GM21619 (cell line): ENCODE measurements around the gene E4F1.
"Not testable (repeated sequence)": the region's sequence is repeated elsewhere in the genome, so short reads cannot be mapped to it uniquely, and the experiment has no call there.

Experiments
- ATAC-seq: cut with Tn5 transposase; IDR thresholded peaks from one replicate; pipeline ENCODE4 v1.9.1; 2021; ENCODE audit not compliant: unreplicated experiment

E4F1 gene

GRCh38 chr16:2189252-2189893, 34.0 kb upstream of the E4F1 start:
- ATAC-seq = no peak

DNA sequence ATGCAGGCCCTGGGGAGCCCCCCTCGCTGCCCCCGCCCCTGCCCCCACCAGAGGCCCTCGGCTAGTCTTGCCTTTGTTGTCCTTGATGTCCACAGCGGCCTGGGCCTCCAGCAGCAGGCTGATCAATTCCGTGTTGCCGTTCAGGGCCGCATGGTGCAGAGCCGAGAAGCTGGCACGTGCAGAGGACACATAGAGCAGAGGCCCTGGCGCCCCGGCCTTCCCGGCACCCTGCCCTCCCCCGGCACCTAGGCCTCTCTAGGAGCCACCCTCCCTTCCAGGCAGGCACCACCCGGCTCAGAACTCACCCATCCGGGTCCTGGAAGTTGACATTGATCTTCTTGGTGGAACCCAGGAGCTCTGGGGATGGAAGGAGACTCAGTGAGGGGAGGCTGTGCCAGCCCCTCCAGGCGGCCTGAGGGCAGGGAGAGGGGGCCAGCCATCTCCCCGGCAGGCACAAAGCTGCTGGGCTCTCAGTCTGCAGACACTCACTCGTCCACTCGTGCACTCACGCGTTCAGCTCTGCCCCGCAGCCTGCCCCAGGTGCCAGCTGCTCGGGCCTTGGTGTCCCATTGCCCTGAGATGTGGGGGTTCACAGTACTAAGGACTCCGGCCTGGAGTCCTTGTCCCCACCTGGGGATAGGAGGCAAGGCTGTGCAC, 33.3 kb upstream of the E4F1 start:
- no peak for ATAC-seq

GRCh38 chr16:2190659-2191445, 32.5 kb upstream of the E4F1 start:
- no peak for ATAC-seq

GRCh38 chr16:2191446-2191706, 32.0 kb upstream of the E4F1 start:
- no peak for ATAC-seq

DNA sequence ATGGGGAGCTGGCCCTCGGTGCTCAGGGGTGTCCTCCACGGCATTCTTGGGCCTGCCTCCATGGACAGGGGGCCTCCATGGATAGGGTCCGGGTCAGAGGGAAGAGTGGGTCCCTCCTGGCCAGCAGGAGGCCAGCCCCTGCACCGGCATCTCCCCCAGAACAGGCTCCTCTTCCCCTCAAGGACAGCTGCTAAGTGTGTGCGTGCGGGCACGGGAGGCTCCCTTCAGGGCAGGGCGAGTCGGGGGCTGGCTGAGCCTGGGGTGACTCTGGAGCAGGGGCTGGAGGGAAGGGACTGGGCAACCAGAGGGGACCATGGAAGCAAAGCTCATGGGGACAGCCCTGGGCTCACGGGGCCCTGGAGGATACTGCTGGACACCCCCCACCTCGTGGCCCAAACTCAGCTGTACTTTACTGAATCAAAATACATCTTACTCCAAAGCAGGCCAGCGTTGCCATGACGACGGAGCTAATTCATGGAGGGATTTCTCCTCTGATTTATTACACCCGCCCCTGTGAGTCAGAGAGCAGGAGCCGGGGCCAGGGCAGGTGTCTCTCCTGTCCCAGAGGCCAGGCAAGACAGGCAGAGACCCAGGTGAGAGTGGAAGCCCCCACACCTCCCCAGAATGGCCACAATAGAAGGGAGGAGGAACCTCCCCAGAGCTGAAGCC, 29.1 kb upstream of the E4F1 start:
- no peak for ATAC-seq

DNA sequence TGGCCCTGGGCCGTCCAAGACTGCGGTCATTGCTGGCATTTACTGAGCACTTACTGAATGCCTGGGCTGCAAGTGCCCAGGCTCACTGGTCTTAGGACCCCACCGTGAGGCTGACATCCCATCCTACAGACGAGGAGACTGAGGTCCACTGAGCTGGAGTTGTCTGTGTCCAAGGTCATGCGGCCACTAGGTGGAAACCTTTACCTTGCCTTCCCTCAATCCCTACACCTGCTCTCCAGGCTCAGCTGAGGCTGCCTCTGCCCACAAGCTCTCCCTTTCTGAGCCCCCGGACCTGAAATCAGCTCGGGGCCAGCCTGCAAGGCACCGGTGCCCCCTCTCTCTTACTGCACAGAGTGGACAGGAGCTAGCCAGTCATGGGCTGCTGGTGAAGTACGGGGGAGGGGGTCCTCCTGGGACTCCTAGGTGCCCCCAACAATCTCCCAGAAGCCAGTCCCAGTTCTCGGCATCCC, 28.5 kb upstream of the E4F1 start:
- no peak for ATAC-seq

GRCh38 chr16:2195322-2196161, 27.8 kb upstream of the E4F1 start:
- ATAC-seq = no peak

- ATAC-seq = no peak
These were observed 27.0 kb upstream of the E4F1 start, which contains the start of gene CASKIN1 for GRCh38 chr16:2196162-2196980. Gene CASKIN1 (minus strand): TSS chr16:2196605. CDS start chr16:2196432, 173 bp downstream.

GRCh38 chr16:2196981-2197511, 26.3 kb upstream of the E4F1 start:
- no peak for ATAC-seq

DNA sequence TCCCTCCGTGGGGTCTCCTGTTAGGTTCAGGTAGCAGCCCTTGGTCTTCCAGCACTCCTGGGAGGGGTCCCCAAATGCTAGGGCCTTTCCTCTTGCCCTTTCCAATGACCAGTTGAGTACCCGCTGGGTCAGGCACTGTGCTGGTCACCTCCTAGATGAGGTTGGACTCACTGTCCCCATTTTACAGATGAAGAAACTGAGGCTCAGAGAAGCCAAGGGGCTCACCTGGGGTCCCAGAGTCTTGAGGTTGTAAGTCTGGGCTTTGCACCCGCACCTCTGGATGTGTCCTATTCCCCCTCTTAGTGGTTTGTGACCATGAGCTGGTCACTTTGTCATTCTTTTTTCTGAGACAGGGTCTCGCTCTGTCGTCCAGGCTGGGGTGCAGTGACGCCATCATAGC, 25.6 kb upstream of the E4F1 start:
- no peak for ATAC-seq

DNA sequence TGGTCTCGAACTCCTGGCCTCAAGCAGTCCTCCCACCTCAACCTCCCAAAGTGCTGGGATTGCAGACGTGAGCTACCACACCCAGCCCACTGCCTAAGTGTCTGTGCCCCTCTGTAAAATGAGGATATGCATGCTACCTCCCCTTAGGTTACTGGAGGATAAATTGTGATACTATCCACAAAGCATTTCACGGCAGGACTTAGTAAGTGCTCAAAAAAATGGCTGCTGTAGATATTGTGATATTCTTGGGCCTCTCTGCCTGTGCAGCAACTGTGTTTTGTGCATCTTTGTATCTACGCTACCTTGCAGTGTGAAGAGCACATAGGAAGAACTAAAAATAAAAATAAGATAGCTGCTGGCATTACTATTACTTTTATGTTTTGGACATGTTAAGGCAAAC, 25.1 kb upstream of the E4F1 start:
- ATAC-seq = no peak

DNA sequence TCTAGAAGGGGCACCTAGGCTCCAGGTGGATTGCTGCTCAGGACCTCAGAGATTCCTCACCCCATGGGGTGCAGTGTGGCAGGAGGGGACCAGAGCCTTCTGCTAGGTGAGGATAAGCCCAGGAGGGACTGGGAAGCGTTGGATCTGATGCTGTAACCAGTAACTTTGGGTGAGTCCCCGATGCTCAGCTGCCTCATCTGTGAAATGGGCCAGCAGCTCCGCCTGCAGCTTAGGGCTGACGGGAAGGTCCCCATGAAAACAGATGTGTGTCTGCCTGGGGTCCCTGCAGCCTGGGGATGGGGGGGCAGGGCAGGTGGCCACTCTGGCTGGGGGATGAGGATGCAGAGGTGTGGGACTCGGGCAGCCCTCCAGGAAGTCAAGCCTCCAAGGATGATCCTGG, 24.3 kb upstream of the E4F1 start:
- no peak for ATAC-seq

DNA sequence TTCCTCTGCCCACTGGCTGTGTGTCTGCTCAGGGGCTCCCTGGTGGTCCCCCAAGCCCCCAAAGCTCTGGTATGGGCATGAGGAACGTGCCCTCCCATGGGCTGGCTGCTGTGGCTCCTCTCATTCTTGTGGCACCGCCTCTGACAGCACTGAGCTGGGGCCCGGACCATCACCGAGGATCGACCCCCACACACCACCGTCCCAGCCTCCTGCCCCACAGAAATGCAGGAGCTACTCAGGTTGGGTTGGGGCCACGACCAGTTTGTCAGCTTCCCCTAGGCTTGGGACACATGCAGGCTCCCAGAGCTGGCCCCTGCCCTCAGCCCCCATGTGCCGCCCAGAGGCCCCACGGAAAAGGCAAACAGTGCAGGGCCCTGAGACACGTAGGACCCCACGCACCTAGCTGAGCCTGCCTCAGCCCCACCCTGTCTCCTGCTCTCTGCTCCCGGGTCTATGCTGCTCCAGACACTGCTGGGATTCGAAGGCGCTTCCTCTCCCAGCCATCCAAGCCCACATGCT, 23.7 kb upstream of the E4F1 start:
- ATAC-seq = no peak

GRCh38 chr16:2200313-2200712, 23.1 kb upstream of the E4F1 start:
- no peak for ATAC-seq

GRCh38 chr16:2203119-2203688, 20.2 kb upstream of the E4F1 start:
- ATAC-seq = not testable (repeated sequence)

GRCh38 chr16:2204416-2205103, 18.8 kb upstream of the E4F1 start:
- no peak for ATAC-seq

GRCh38 chr16:2205104-2205966, 18.1 kb upstream of the E4F1 start, which contains the start of gene MLST8:
Gene MLST8 (plus strand): TSS chr16:2205454. CDS start chr16:2206086, 632 bp downstream.
- ATAC-seq = peak; percentile 54

DNA sequence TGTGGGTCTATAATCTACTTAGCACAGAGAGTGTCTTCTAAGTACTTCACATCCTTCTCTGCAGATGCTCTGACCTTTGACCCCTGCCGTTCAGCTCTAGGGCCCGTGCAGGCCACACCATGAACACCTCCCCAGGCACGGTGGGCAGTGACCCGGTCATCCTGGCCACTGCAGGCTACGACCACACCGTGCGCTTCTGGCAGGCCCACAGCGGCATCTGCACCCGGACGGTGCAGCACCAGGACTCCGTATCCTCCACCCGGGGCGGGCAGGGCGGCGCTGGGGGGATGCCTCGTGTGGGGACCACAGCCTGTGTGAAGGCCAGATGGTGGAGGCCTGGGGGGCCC, 17.5 kb upstream of the E4F1 start:
- ATAC-seq = peak; percentile 27
